K562 (cell line): Measurements from ENCODE around the gene SCAANT1. TPM values are rescaled to one million over a fixed set of nuclear protein-coding genes. Genes with fewer than 3 reads are reported as not detected.
A peak's percentile ranks its signal among the peaks of the same experiment; 100 is the strongest.

Source experiments
- ATAC-seq: fragments of 200-7000 bp; cut with Tn5 transposase; 3 replicates; pipeline ENCODE4 v1.9.1; 2020; ENCODE audit warnings: moderate library complexity
- BruUV-seq: library from RNA; stranded (reverse); fragments of 400-500 nt; replicated peaks from 2 replicates; lab custom pipeline; 2021; lab: Mats Ljungman, UMichigan
- CTCF ChIA-PET: fragments of 300-600 bp; formaldehyde crosslinking; extraction: SDS; loops from one replicate; lab custom pipeline; 2021; ENCODE audit warnings: low intra/inter-chr PET ratio; lab: Yijun Ruan, JAX
- POLR2A ChIA-PET: fragments of 300-600, 350-650 bp; sonication (Branson Sonifier 250); formaldehyde crosslinking; extraction: SDS; loops from one replicate; lab custom pipeline; 2021; ENCODE audit warnings: antibody characterized with exemption, inconsistent platforms; lab: Yijun Ruan, JAX
- DNase-seq, 4 experiments: peaks; one replicate each; pipeline versions ENCODE4 v3.0.0 to v3.0.0-alpha.2; 2011 to 2018; ENCODE audit warnings: low spot score in 3 of 4, mixed read lengths in 3 of 4; ENCODE audit errors: extremely low read depth in 1 of 4
- FAIRE-seq: peaks from 2 replicates; lab custom pipeline; 2011; peaks lifted over from hg19 to GRCh38; lab: Jason Lieb, UNC
- H2AFZ ChIP-seq: 2 replicates; pipeline ENCODE4 v1.6.0; 2011; ENCODE audit warnings: low read depth, low read length, control low read depth, inconsistent platforms
- H3K27ac ChIP-seq: fragments of 200-600 bp; 3 replicates; pipeline ENCODE4 v1.8.0; 2011; ENCODE audit warnings: low read depth, mild to moderate bottlenecking, control low read depth, inconsistent platforms, low read length, moderate library complexity, mixed read lengths; ENCODE audit errors: extremely low read depth
- H3K27me3 ChIP-seq, 2 experiments: fragments of 300-600 bp in 1 of 2; 2 replicates in 1 of 2; 3 replicates in 1 of 2; pipeline versions ENCODE4 v1.6.0 to v1.8.0; 2011; ENCODE audit warnings: inconsistent platforms in 2 of 2, low read length in 2 of 2, mild to moderate bottlenecking in 1 of 2, mixed read lengths in 1 of 2, moderate library complexity in 1 of 2; ENCODE audit not compliant: control insufficient read depth in 2 of 2, insufficient read depth in 2 of 2
- H3K36me3 ChIP-seq: fragments of 300-600 bp; 3 replicates; pipeline ENCODE4 v1.8.0; 2011; ENCODE audit warnings: mild to moderate bottlenecking, low read length, inconsistent platforms; ENCODE audit not compliant: control insufficient read depth, insufficient read depth
- H3K4me1 ChIP-seq, 2 experiments: fragments of 200-600 bp in 1 of 2; replicated peaks in 1 of 2; 2 replicates in 1 of 2; 3 replicates in 1 of 2; pipeline versions ENCODE4 v1.5.1 to v1.8.0; 2011; ENCODE audit warnings: inconsistent platforms in 2 of 2, low read length in 2 of 2, mild to moderate bottlenecking in 1 of 2, mixed read lengths in 1 of 2, moderate library complexity in 1 of 2; ENCODE audit not compliant: control insufficient read depth in 2 of 2, insufficient read depth in 2 of 2
- H3K4me2 ChIP-seq: 2 replicates; pipeline ENCODE4 v1.6.1; 2011; ENCODE audit warnings: low read length, control low read depth, inconsistent platforms, mixed read lengths; ENCODE audit not compliant: insufficient read depth
- H3K4me3 ChIP-seq: fragments of 200-600 bp; sonication (generic), shearing (Covaris generic); 2 replicates; pipeline ENCODE4 v1.5.1; 2016; ENCODE audit warnings: control low read depth, inconsistent platforms
- H3K79me2 ChIP-seq: fragments of 200-600 bp; 3 replicates; pipeline ENCODE4 v1.8.0; 2011; ENCODE audit warnings: low read length, inconsistent platforms; ENCODE audit not compliant: control insufficient read depth, insufficient read depth
- H3K9ac ChIP-seq, 2 experiments: 2 replicates each; pipeline versions ENCODE4 v1.6.0 to v1.6.1; 2011; ENCODE audit warnings: low read depth in 2 of 2, low read length in 2 of 2, control low read depth in 1 of 2, inconsistent platforms in 1 of 2, mild to moderate bottlenecking in 1 of 2, mixed read lengths in 1 of 2; ENCODE audit not compliant: insufficient read depth in 1 of 2
- H3K9me1 ChIP-seq: one replicate; pipeline ENCODE4 v1.6.0; 2011; ENCODE audit warnings: inconsistent platforms, mild to moderate bottlenecking, low read length, moderate library complexity; ENCODE audit not compliant: control insufficient read depth, insufficient read depth
- H3K9me3 ChIP-seq: replicated peaks from 2 replicates; pipeline ENCODE4 v1.5.1; 2011; ENCODE audit warnings: low read depth, low read length, inconsistent platforms; ENCODE audit not compliant: control insufficient read depth, insufficient read depth
- H4K20me1 ChIP-seq: replicated peaks from 2 replicates; pipeline ENCODE4 v1.6.1; 2011; ENCODE audit warnings: low read length, inconsistent platforms, mixed read lengths; ENCODE audit not compliant: control insufficient read depth, insufficient read depth
- ESRRB ChIP-seq: fragments of 250-450 bp; sonication (Bioruptor Pico); IDR thresholded peaks from 2 replicates; pipeline ENCODE4 v1.5.0; 2020; ENCODE audit warnings: mild to moderate bottlenecking, moderate library complexity, borderline replicate concordance
- FOS ChIP-seq: IDR thresholded peaks from 3 replicates; pipeline ENCODE4 v1.6.1; 2011; ENCODE audit not compliant: insufficient read length; ENCODE audit errors: extremely low read depth
- FUS ChIP-seq: fragments of 200-400 bp; formaldehyde crosslinking; optimal IDR thresholded peaks from 2 replicates; pipeline ENCODE3; 2017; ENCODE audit warnings: low read depth, low read length
- GABPA ChIP-seq: fragments of 200-800 bp; sonication (Bioruptor generic); conservative IDR thresholded peaks from 2 replicates; pipeline ENCODE4 v1.6.1; 2016; ENCODE audit warnings: low read depth, missing genetic modification characterization, missing compliant biosample characterization
- MTA3 ChIP-seq: fragments of 450-650 bp; formaldehyde crosslinking; IDR thresholded peaks from 2 replicates; pipeline ENCODE4 v1.6.1; 2017; ENCODE audit warnings: mild to moderate bottlenecking, borderline replicate concordance
- TEAD2 ChIP-seq: fragments of 450-650 bp; IDR thresholded peaks from 2 replicates; pipeline ENCODE4 v1.6.1; 2016; ENCODE audit warnings: missing genetic modification characterization, control low read depth, missing compliant biosample characterization
- TFE3 ChIP-seq: fragments of 450-650 bp; formaldehyde crosslinking; IDR thresholded peaks from 2 replicates; pipeline ENCODE4 v1.4.0; 2020; ENCODE audit warnings: mild to moderate bottlenecking, mixed read lengths
- ZBTB11 ChIP-seq, 3 experiments: fragments of 200-800 bp in 1 of 3; fragments of 250-450 bp in 1 of 3; fragments of 450-650 bp in 1 of 3; sonication (Bioruptor Pico) in 1 of 3; sonication (Bioruptor generic) in 1 of 3; formaldehyde crosslinking in 1 of 3; IDR thresholded peaks; 2 replicates each; pipeline versions ENCODE4 v1.6.1 to v1.8.0; 2016 to 2022; ENCODE audit warnings: mild to moderate bottlenecking in 2 of 3, missing genetic modification characterization in 2 of 3, missing compliant biosample characterization in 1 of 3, moderate library complexity in 1 of 3
- in situ Hi-C: fragments of 300-500 bp; cut with MboI; formaldehyde crosslinking; loops from 4 replicates; pipeline ENCODE4 v1.15.0; 2018; ENCODE audit warnings: inconsistent platforms, mixed read lengths
- intact Hi-C: fragments of 100-400 bp; cut with micrococcal nuclease; formaldehyde crosslinking; loops from 2 replicates; pipeline ENCODE4 v1.14.2; 2022
- polyA plus RNA-seq, 8 experiments: library from polyadenylated mRNA; depleted of rRNA in 4 of 8; stranded (reverse) in 5 of 8; unstranded in 3 of 8; fragments of >200 nt; fragmentation: Nextera tagmentation in 2 of 8; fragmentation: Illumina TruSeq in 1 of 8; extraction: Ambion mirVana in 2 of 8; extraction: Trizol in 1 of 8; gene quantifications; 2 replicates each; pipeline versions ENCODE4 v1.2.1 to v1.2.3, GENCODE V29; 2011 to 2014; ENCODE audit warnings: inconsistent platforms in 1 of 8, missing spikeins in 1 of 8
- total RNA-seq, 7 experiments: library from RNA; depleted of rRNA in 6 of 7; stranded (reverse); fragments of >200 nt in 6 of 7; fragmentation: Illumina TruSeq in 2 of 7; extraction: Trizol in 2 of 7; gene quantifications; 2 replicates each; pipeline versions ENCODE4 v1.2.1 to v1.2.3, GENCODE V29; 2011 to 2021; ENCODE audit warnings: low replicate concordance in 1 of 7
- TF ChIP-seq, protein P1 (sequence below): sonication (generic); formaldehyde crosslinking; IDR thresholded peaks from 2 replicates; pipeline ENCODE4 v1.8.0; 2023; ENCODE audit warnings: missing genetic modification reagents, mild to moderate bottlenecking, borderline replicate concordance

The SCAANT1 gene
- total and polyA plus RNA-seq, 9 of the 15 experiments (the other 6 are each of a cell fraction or from before 2014, with no cell fraction given): not detected

GRCh38 chr3:63945558-63946096 lies 33.4 kb upstream of the SCAANT1 start (continued):
- peak in 1 of 3 experiments; percentile 16; a peak in 2 of 6 replicates for TF ChIP-seq ZBTB11 (CRISPR knock-in tag; IDR thresholded peaks at IDR 0.05)

GRCh38 chr3:63943678-63944077 lies 31.5 kb upstream of the SCAANT1 start:
- Histone ChIP-seq H3K36me3 (peaks cover 8% of the 10 kb centered on the region; the same call in 1 of the 3 replicates), H3K4me2 (no peak overlapping the region), H2AFZ (no peak overlapping the region), H3K27me3 (no peaks in the 10 kb centered on the region), H3K79me2 (peaks cover 22% of the 10 kb centered on the region), H3K4me3 (no peak overlapping the region), H3K9me3 (no peaks in the 10 kb centered on the region), H3K4me1 (peaks cover 0 to 7% of the 10 kb centered on the region in 2 experiments; a peak in 3 of 5 replicates), H3K27ac (no peak overlapping the region; the same call in 2 of the 3 replicates), H3K9ac (no peak overlapping the region), H3K9me1 (no peaks in the 10 kb centered on the region), H4K20me1 (0 out of 2 replicates have a peak, but pooled peaks cover 6% of the 10 kb centered on the region)
- POLR2A ChIA-PET: no interaction called here
- in situ Hi-C loops (no loop called here), intact Hi-C loops (no loop called here)
- no peak for FAIRE-seq
- DNase-seq: no peak
- no TSS peak for BruUV-seq
- ATAC-seq: peak; percentile 64
- CTCF ChIA-PET: no interaction called here
- TF ChIP-seq GABPA (tag): no peak
- TF ChIP-seq, protein P1, sequence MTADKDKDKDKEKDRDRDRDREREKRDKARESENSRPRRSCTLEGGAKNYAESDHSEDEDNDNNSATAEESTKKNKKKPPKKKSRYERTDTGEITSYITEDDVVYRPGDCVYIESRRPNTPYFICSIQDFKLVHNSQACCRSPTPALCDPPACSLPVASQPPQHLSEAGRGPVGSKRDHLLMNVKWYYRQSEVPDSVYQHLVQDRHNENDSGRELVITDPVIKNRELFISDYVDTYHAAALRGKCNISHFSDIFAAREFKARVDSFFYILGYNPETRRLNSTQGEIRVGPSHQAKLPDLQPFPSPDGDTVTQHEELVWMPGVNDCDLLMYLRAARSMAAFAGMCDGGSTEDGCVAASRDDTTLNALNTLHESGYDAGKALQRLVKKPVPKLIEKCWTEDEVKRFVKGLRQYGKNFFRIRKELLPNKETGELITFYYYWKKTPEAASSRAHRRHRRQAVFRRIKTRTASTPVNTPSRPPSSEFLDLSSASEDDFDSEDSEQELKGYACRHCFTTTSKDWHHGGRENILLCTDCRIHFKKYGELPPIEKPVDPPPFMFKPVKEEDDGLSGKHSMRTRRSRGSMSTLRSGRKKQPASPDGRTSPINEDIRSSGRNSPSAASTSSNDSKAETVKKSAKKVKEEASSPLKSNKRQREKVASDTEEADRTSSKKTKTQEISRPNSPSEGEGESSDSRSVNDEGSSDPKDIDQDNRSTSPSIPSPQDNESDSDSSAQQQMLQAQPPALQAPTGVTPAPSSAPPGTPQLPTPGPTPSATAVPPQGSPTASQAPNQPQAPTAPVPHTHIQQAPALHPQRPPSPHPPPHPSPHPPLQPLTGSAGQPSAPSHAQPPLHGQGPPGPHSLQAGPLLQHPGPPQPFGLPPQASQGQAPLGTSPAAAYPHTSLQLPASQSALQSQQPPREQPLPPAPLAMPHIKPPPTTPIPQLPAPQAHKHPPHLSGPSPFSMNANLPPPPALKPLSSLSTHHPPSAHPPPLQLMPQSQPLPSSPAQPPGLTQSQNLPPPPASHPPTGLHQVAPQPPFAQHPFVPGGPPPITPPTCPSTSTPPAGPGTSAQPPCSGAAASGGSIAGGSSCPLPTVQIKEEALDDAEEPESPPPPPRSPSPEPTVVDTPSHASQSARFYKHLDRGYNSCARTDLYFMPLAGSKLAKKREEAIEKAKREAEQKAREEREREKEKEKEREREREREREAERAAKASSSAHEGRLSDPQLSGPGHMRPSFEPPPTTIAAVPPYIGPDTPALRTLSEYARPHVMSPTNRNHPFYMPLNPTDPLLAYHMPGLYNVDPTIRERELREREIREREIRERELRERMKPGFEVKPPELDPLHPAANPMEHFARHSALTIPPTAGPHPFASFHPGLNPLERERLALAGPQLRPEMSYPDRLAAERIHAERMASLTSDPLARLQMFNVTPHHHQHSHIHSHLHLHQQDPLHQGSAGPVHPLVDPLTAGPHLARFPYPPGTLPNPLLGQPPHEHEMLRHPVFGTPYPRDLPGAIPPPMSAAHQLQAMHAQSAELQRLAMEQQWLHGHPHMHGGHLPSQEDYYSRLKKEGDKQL (CRISPR knock-in tag): no peak
- no peak for TF ChIP-seq ESRRB
- no peak for TF ChIP-seq TEAD2 (tag)
- no peak for TF ChIP-seq FUS
- TF ChIP-seq FOS: no peak
- TF ChIP-seq MTA3: no peak
- no peak for TF ChIP-seq TFE3 (CRISPR knock-in tag)
